Type B pancreatic cell (in vitro differentiated cells): ENCODE data around the gene WNT6. TPM values are rescaled to one million over a fixed set of nuclear protein-coding genes. Genes with fewer than 3 reads are reported as not detected.
"Not testable (repeated sequence)": the region's sequence is repeated elsewhere in the genome, so short reads cannot be mapped to it uniquely, and the experiment has no call there.

ENCODE experiments used
- DNase-seq: peaks from one replicate; pipeline ENCODE4 v3.0.0; 2021; ENCODE audit warnings: mixed read lengths; ENCODE audit not compliant: unreplicated experiment; ENCODE audit errors: extremely low spot score
- H3K27ac Mint-ChIP-seq: 2 replicates; pipeline ENCODE4 v1.8.0; 2021; ENCODE audit warnings: mild to moderate bottlenecking, mixed read lengths
- H3K27me3 Mint-ChIP-seq: 2 replicates; pipeline ENCODE4 v1.8.0; 2021; ENCODE audit warnings: mixed read lengths
- H3K36me3 Mint-ChIP-seq: 2 replicates; pipeline ENCODE4 v1.8.0; 2021; ENCODE audit warnings: mixed read lengths
- H3K4me1 Mint-ChIP-seq: one replicate; pipeline ENCODE4 v1.8.0; 2021; ENCODE audit warnings: mixed read lengths; ENCODE audit not compliant: unreplicated experiment
- H3K4me3 Mint-ChIP-seq: 2 replicates; pipeline ENCODE4 v1.8.0; 2021; ENCODE audit warnings: mild to moderate bottlenecking, mixed read lengths
- H3K9me3 Mint-ChIP-seq: 2 replicates; pipeline ENCODE4 v1.8.0; 2021; ENCODE audit warnings: mixed read lengths
- total RNA-seq: library from RNA; stranded (reverse); gene quantifications from 2 replicates; pipeline ENCODE4 v1.2.1, GENCODE V29; 2021; ENCODE audit warnings: low replicate concordance
- TF ChIP-seq, protein P1 (sequence below): fragments of 200-600 bp; sonication (generic); conservative IDR thresholded peaks from 2 replicates; pipeline ENCODE4 v1.5.0; 2021; ENCODE audit warnings: antibody characterized with exemption, mild to moderate bottlenecking

WNT6 gene
- total RNA-seq, 1 donor from 2014 or later, result 24.7 TPM

DNA sequence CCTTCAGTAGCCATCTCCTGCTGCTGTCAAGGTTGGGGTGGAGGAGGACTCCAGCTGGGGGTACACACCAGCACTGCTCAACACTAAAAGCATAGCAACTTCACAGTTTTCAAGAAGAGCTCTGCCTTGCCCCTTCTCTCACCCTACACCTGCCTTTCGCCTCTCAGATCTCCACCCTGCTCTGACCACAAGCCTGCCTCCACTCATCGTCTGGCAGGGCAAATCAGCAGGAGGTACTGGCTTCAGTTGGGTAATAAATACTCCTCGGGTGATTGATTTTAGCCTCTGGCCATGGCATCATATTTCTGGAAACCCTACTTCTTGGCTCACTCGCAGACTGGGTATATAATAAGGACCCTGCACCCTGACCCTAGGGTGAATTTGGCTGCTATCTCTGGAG lies 24.9 kb upstream of the WNT6 start:
- no peak for DNase-seq
- Mint-ChIP-seq H3K27me3 (peaks cover 65% of the 10 kb centered on the region), H3K9me3 (no peaks in the 10 kb centered on the region)

GRCh38 chr2:218837495-218837894 lies 22.1 kb upstream of the WNT6 start:
- H3K27me3 Mint-ChIP-seq, result peaks cover 62% of the 10 kb centered on the region

More for the DNA sequence above, 24.9 kb upstream of the WNT6 start:
- no peaks in the 10 kb centered on the region for H3K4me1 Mint-ChIP-seq
- TF ChIP-seq, protein P1, sequence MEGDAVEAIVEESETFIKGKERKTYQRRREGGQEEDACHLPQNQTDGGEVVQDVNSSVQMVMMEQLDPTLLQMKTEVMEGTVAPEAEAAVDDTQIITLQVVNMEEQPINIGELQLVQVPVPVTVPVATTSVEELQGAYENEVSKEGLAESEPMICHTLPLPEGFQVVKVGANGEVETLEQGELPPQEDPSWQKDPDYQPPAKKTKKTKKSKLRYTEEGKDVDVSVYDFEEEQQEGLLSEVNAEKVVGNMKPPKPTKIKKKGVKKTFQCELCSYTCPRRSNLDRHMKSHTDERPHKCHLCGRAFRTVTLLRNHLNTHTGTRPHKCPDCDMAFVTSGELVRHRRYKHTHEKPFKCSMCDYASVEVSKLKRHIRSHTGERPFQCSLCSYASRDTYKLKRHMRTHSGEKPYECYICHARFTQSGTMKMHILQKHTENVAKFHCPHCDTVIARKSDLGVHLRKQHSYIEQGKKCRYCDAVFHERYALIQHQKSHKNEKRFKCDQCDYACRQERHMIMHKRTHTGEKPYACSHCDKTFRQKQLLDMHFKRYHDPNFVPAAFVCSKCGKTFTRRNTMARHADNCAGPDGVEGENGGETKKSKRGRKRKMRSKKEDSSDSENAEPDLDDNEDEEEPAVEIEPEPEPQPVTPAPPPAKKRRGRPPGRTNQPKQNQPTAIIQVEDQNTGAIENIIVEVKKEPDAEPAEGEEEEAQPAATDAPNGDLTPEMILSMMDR, result no peak
- H3K27ac Mint-ChIP-seq, result no peak overlapping the region
- no peak overlapping the region for H3K4me3 Mint-ChIP-seq
- H3K36me3 Mint-ChIP-seq, result no peaks in the 10 kb centered on the region

GRCh38 chr2:218839430-218839829 lies 20.2 kb upstream of the WNT6 start:
- TF ChIP-seq, protein P1, result no peak
- DNase-seq, result no peak
- H3K4me3 Mint-ChIP-seq, result no peak overlapping the region
- H3K9me3 Mint-ChIP-seq, result no peaks in the 10 kb centered on the region
- peaks cover 54% of the 10 kb centered on the region for H3K27me3 Mint-ChIP-seq
- H3K36me3 Mint-ChIP-seq, result peaks cover 6% of the 10 kb centered on the region
- no peaks in the 10 kb centered on the region for H3K4me1 Mint-ChIP-seq
- H3K27ac Mint-ChIP-seq, result no peak overlapping the region

More at GRCh38 chr2:218837495-218837894, 22.1 kb upstream of the WNT6 start:
- TF ChIP-seq, protein P1, result no peak
- no peak overlapping the region for H3K4me3 Mint-ChIP-seq
- no peaks in the 10 kb centered on the region for H3K36me3 Mint-ChIP-seq
- no peak overlapping the region for H3K27ac Mint-ChIP-seq
- H3K9me3 Mint-ChIP-seq, result no peaks in the 10 kb centered on the region
- no peak for DNase-seq
- H3K4me1 Mint-ChIP-seq, result no peaks in the 10 kb centered on the region

DNA sequence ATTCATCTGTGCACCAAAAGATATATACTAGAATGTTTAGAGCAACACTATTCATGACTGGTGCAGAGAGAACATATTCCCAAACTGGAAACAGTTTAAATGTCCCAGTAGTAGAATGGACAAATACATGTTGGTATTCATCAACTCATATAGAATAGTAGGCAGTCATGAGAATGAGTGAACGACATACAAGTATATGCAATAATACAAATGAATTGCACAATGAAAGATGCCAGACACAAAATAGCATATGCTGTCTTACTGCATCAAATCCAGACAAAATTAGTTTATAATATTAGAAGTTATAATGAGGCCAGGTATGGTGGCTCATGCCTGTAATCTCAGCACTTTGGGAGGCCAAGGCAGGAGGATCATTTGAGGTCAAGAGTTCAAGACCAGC lies 19.7 kb upstream of the WNT6 start:
- H3K4me3 Mint-ChIP-seq, result no peak overlapping the region
- no peak overlapping the region for H3K27ac Mint-ChIP-seq

DNA sequence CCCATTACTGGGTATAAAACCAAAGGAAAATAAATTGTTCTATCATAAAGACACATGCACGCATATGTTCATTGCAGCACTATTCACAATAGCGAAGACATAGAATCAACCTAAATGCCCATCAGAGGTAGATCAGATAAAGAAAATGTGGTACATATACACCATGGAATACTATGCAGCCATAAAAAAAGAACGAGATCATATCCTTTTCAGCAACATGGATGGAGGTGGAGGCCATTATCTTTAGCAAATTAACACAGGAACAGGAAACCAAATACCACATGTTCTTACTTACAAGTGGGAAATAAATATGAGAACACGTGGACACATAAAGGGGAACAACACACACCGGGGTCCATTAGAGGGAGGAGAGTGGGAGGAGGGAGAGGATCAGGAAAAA lies 15.3 kb upstream of the WNT6 start:
- H3K4me1 Mint-ChIP-seq, H3K36me3 Mint-ChIP-seq, H3K9me3 Mint-ChIP-seq, H3K4me3 Mint-ChIP-seq, DNase-seq, H3K27ac Mint-ChIP-seq: not testable (repeated sequence)
- H3K27me3 Mint-ChIP-seq, result peaks cover 30% of the 10 kb centered on the region

More for the DNA sequence above, 19.7 kb upstream of the WNT6 start:
- Mint-ChIP-seq H3K36me3 (peaks cover 6% of the 10 kb centered on the region), H3K9me3 (no peaks in the 10 kb centered on the region), H3K27me3 (peaks cover 50% of the 10 kb centered on the region), H3K4me1 (no peaks in the 10 kb centered on the region)
- TF ChIP-seq, protein P1, result no peak
- no peak for DNase-seq

DNA sequence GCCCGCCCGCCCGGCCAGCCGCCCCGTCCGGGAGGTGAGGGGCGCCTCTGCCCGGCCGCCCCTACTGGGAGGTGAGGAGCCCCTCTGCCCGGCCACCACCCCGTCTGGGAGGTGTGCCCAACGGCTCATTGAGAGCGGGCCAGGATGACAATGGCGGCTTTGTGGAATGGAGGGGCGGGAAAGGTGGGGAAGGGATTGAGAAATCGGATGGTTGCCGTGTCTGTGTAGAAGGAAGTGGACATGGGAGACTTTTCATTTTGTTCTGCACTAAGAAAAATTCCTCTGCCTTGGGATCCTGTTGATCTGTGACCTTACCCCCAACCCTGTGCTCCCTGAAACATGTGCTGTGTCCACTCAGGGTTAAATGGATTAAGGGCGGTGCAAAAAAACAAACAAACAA lies 12.6 kb upstream of the WNT6 start:
- not testable (repeated sequence) for DNase-seq, H3K4me1 Mint-ChIP-seq, H3K4me3 Mint-ChIP-seq, H3K36me3 Mint-ChIP-seq, H3K9me3 Mint-ChIP-seq, H3K27ac Mint-ChIP-seq
- H3K27me3 Mint-ChIP-seq, result peaks cover 27% of the 10 kb centered on the region

- H3K9me3 Mint-ChIP-seq, result no peaks in the 10 kb centered on the region
- peaks cover 10% of the 10 kb centered on the region for H3K4me1 Mint-ChIP-seq
Measured at GRCh38 chr2:218849721-218850120, 9.9 kb upstream of the WNT6 start.

More at GRCh38 chr2:218849721-218850120, 9.9 kb upstream of the WNT6 start:
- Mint-ChIP-seq H3K27ac (no peak overlapping the region), H3K36me3 (no peaks in the 10 kb centered on the region), H3K4me3 (no peak overlapping the region), H3K27me3 (peaks cover 38% of the 10 kb centered on the region)
- TF ChIP-seq, protein P1, result no peak
- DNase-seq, result no peak
